Naive B cell (primary cell): ENCODE measurements around the gene PUS3. TPM values are rescaled to one million over a fixed set of nuclear protein-coding genes. Genes with fewer than 3 reads are reported as not detected.
A peak's percentile ranks its signal among the peaks of the same experiment; 100 is the strongest.

Experiments used
- ATAC-seq, 2 donors: fragments of 150-1000 bp; cut with Tn5 transposase; 2 replicates each; pipeline ENCODE4 v1.10.0; 2021; ENCODE audit warnings: low read depth in 2 of 2, mild to moderate bottlenecking in 2 of 2, moderate library complexity in 2 of 2
- DNase-seq: peaks from one replicate; pipeline ENCODE4 v3.0.0; 2022
- H3K27ac Mint-ChIP-seq, 6 donors: one replicate each; pipeline ENCODE4 v1.8.0; 2020 to 2022; ENCODE audit warnings: mild to moderate bottlenecking in 6 of 6, mixed read lengths in 6 of 6, moderate library complexity in 5 of 6, inconsistent platforms in 2 of 6
- H3K27me3 Mint-ChIP-seq, 3 donors: one replicate each; pipeline ENCODE4 v1.8.0; 2021 to 2022; ENCODE audit warnings: mixed read lengths in 3 of 3, mild to moderate bottlenecking in 1 of 3
- H3K36me3 Mint-ChIP-seq, 2 donors: one replicate each; pipeline ENCODE4 v1.8.0; 2020 to 2022; ENCODE audit warnings: mixed read lengths in 2 of 2, inconsistent platforms in 1 of 2, mild to moderate bottlenecking in 1 of 2
- H3K4me1 Mint-ChIP-seq, 3 donors: one replicate each; pipeline ENCODE4 v1.8.0; 2020 to 2022; ENCODE audit warnings: mixed read lengths in 3 of 3, inconsistent platforms in 1 of 3, mild to moderate bottlenecking in 1 of 3, moderate library complexity in 1 of 3
- H3K4me3 Mint-ChIP-seq, 8 donors: one replicate each; pipeline ENCODE4 v1.8.0; 2020 to 2022; ENCODE audit warnings: mild to moderate bottlenecking in 8 of 8, mixed read lengths in 8 of 8, moderate library complexity in 8 of 8, inconsistent platforms in 2 of 8
- H3K9me3 Mint-ChIP-seq, 7 donors: one replicate each; pipeline ENCODE4 v1.8.0; 2020 to 2022; ENCODE audit warnings: mixed read lengths in 7 of 7, mild to moderate bottlenecking in 5 of 7, inconsistent platforms in 2 of 7, moderate library complexity in 1 of 7
- polyA plus RNA-seq, 6 donors: library from polyadenylated mRNA; unstranded; fragments of 300-500 nt; fragmentation: Illumina TruSeq; gene quantifications; one replicate each; pipeline ENCODE4 v1.2.3, GENCODE V29; 2021; ENCODE audit warnings: low read depth in 6 of 6

The PUS3 gene
- polyA plus RNA-seq, 6 donors from 2014 or later: 6.2 to 12.1 (median 7.9) TPM

DNA sequence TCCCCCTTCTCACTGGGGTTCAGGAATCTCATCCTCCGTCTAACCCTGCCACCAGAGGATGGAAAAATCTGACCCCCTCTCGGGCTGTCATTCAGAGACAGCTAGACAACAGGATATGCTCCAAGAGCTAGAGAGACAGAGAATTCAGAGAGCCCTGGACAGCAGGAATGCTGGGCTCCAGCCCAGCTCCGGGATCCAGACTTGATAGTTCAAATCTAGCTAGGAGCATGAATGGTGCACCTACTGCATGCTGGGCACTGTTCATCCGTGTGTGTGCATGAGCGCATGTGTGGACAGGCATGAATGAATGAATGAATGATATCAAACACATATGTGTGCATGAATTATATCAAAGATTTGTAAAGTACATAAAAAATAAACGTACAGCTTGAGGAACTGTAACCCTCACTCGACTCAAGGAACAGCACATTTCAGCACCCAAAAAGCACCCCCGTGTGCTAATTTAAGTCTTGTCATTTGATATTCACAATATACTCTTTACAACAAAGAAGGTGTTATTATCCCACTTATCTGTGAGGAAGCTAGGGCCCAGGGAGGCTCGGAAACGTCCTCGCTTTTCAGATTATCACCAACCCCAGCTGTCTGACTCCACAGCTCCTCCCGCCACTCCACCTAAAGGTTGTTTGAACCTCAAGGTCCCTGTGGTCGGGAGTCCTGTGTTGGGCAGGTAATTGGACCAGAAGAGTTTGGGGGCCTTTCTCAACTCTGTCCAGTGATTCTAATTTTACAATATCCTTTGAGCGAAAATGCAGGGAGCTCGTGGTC is 42.2 kb upstream of the PUS3 start:
- no peaks in the 10 kb centered on the region for H3K36me3 Mint-ChIP-seq
- no peak for ATAC-seq
- H3K4me3 Mint-ChIP-seq: no peak overlapping the region
- no peaks in the 10 kb centered on the region for H3K9me3 Mint-ChIP-seq
- peaks cover 0 to 24% (median 12%) of the 10 kb centered on the region in 3 donors for H3K27me3 Mint-ChIP-seq
- no peak overlapping the region for H3K27ac Mint-ChIP-seq
- H3K4me1 Mint-ChIP-seq: peaks cover 0 to 4% (median 0%) of the 10 kb centered on the region in 3 donors
- no peak for DNase-seq

DNA sequence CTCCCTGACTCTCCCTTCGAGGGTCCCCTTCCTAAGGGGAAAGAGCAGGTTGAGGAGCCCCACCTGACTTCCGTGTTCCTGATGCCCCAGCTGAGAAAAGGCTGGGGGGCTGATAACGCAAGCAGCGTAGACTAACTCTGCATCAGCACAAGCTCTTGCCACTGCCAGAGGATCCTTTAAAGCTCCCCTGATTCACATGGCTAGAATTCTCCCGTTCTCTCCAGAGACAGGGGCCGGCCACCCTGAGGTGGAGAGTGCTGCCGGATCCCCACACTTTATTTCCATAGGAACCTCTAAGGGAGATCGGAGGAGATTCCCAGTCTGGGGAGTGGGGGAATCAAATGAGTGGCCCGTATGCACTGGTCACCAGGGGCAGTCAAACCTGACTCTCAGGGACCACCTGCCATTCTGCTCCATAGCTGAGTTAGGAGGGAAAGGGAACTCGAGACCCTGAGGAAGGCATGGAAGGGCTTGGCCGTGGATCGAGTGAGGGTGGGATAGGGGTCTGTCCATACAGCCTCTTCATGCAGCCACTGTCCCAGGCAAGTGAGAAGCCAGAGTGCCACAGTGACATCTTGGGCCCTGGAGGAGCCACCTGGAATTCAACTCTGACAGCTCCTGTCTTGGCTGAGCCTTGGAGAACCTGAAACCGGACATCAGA is 41.5 kb upstream of the PUS3 start:
- Mint-ChIP-seq H3K27ac (no peak overlapping the region), H3K36me3 (no peaks in the 10 kb centered on the region), H3K4me3 (no peak overlapping the region), H3K4me1 (peaks cover 0 to 4% (median 0%) of the 10 kb centered on the region in 3 donors), H3K27me3 (peaks cover 0 to 24% (median 12%) of the 10 kb centered on the region in 3 donors), H3K9me3 (no peaks in the 10 kb centered on the region)
- ATAC-seq: no peak
- DNase-seq: no peak

DNA sequence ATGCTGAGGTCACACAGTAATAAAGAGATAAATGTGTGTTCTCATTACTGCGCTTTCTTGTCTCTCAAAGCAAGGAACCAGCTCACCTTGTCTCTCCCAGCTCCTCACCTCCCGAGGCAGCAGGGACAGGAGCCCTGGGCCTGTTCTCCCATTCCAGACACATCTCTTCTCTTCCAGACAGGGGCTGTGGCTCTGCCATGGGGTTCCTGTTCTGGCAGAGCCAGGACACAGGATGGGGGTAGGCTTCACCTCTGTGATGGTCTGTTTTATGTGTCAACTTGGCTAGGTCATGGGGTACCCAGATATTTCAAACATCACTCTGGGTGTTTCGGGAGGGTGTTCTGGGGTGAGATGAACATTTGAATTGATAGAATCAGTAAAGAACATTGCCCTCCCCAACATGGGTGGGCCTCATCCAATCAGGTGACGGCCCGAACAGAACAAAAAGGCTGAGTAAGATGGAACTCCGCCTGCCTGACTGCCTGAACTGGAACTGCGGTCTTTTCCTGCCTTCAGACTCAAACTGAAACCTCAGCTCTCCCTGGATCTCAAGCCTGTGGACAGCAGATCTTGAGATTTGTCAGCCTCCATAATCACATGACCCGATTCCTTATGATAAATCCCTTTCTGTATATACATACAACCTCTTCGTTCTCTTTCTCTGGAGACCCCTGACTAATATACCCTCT is 40.8 kb upstream of the PUS3 start:
- Mint-ChIP-seq H3K4me3 (no peak overlapping the region), H3K27ac (no peak overlapping the region), H3K9me3 (no peaks in the 10 kb centered on the region), H3K36me3 (no peaks in the 10 kb centered on the region), H3K4me1 (no peaks in the 10 kb centered on the region), H3K27me3 (peaks cover 0 to 28% (median 12%) of the 10 kb centered on the region in 3 donors)
- ATAC-seq: no peak
- no peak for DNase-seq

DNA sequence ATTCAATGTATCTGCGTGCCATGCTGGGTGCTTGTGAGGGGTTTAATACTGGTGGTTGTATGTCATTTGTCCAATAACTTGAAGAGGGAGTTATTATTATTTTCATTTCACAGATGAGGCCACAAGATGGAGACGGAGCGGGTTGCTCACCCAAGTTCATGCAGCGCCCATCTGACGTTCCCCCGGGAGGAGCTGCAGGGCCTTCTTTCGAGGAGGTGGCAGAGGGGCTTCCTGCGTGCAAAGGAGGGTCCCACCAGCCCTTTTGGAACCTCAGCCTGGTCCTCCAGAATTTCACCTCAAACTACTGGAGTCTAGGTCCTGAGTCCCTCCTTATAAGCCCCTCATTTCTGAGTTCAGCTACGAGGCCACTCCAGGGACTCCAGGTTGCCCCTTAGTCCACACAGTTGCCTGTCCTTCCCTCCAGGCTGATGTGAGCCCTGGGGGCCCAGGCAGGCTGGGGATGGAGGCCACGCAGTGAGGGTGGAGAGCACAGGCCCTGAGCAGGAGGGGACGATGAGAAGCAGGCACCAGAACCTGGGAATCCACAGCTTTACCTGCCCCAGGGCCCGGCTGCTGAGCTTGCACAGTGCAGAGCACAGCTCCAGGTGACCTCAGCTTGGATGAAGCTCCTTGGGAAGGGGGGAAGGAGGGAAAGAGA is 39.9 kb upstream of the PUS3 start:
- Mint-ChIP-seq H3K4me3 (no peak overlapping the region), H3K27ac (no peak overlapping the region), H3K4me1 (no peaks in the 10 kb centered on the region), H3K9me3 (no peaks in the 10 kb centered on the region), H3K27me3 (peaks cover 0 to 30% (median 12%) of the 10 kb centered on the region in 3 donors), H3K36me3 (no peaks in the 10 kb centered on the region)
- ATAC-seq (no peak), DNase-seq (no peak)

DNA sequence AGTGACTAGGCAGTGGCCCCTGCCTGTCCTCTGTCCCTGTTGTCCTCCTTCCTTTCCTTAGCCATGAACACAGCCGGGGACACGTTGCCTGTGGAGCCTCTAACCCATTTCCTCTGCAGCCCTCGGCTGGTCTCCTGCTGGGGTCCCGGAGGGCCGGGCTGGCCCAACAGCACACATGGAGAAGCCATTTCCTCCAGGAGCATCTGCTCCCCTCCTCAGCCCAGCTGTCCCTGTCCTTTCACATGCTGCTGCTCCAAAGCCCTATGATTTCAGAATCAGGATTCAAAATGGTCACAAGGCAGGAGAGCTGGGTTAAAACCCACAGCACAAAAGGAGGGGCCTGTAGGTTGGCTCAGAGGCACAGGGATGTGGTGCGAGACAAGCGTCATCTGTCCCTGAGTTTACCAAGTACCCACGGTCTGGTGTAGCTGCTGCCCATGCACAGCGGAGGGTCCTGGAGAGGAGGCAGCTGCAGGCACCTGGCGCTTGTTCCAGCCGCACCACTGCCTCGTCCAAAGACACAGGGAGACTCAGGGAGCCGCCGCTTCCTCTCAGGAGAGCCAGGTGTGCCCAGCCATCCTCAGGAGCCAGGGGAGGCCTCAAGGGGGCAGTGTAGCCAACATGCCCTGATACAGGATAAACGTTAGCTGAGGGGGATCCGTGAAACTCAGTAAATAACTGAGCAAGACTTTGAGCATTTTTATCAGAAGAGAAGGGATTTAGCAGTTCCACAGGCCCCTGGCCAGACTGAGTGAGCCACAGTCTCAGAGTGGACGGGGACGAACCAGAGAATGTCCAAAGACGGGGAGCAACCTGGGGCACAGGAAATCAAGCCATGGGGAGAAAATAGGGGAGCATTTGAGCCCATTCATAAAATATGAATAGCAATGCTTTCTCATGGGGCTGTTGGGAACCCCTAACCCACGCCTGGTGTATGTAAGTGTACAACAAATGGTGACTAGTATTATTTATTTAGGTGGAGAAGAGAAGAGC is 38.9 kb upstream of the PUS3 start:
- Mint-ChIP-seq H3K4me3 (no peak overlapping the region), H3K9me3 (no peaks in the 10 kb centered on the region), H3K27ac (no peak overlapping the region), H3K27me3 (peaks cover 0 to 30% (median 12%) of the 10 kb centered on the region in 3 donors), H3K4me1 (no peaks in the 10 kb centered on the region), H3K36me3 (no peaks in the 10 kb centered on the region)
- DNase-seq: no peak
- no peak for ATAC-seq

DNA sequence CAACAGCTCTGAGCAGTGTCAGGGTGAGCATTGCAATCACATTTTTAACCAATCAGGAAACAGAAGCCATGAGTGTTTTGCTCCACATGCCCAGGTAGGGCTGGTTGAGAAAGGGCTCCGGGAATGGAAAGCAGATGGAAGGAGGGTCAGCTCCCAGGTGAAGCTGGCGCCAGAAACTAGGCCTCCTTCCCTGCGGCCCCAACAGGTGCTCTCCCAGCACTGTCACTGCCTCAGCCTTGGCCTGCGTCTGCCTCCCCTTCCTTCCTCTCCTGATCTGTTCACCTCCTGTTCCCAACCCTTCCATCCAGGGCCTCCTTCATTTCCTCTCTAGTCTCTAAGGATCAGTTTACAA is 38.2 kb upstream of the PUS3 start:
- ATAC-seq (no peak), DNase-seq (no peak)
- Mint-ChIP-seq H3K9me3 (no peaks in the 10 kb centered on the region), H3K36me3 (no peaks in the 10 kb centered on the region), H3K27ac (peak overlapping the region in 1 of 6 donors; percentile 46), H3K4me1 (no peaks in the 10 kb centered on the region), H3K4me3 (no peak overlapping the region), H3K27me3 (peaks cover 0 to 30% (median 12%) of the 10 kb centered on the region in 3 donors)

DNA sequence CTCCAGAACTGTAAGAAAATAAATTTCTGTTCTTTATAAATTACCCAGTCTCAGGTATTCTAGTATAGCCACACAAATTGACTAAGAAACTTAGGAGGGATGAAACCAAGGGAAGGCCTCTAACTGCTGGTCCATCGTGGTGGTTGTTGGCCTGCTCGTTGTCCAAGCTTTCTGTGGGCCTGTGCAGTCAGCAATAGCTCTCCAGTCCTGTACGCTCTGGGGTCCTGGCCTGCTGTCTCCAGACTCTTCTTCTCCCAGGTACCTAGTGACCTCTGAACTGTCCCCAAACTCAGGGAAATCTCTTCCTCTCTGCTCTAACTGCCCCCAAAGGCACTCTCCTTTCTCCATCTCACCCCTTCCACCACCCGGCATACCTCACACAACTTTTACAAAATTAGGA is 37.1 kb upstream of the PUS3 start:
- DNase-seq (no peak), ATAC-seq (no peak)
- Mint-ChIP-seq H3K4me1 (no peaks in the 10 kb centered on the region), H3K27me3 (peaks cover 0 to 30% (median 15%) of the 10 kb centered on the region in 3 donors), H3K4me3 (no peak overlapping the region), H3K9me3 (no peaks in the 10 kb centered on the region), H3K36me3 (no peaks in the 10 kb centered on the region), H3K27ac (no peak overlapping the region)

DNA sequence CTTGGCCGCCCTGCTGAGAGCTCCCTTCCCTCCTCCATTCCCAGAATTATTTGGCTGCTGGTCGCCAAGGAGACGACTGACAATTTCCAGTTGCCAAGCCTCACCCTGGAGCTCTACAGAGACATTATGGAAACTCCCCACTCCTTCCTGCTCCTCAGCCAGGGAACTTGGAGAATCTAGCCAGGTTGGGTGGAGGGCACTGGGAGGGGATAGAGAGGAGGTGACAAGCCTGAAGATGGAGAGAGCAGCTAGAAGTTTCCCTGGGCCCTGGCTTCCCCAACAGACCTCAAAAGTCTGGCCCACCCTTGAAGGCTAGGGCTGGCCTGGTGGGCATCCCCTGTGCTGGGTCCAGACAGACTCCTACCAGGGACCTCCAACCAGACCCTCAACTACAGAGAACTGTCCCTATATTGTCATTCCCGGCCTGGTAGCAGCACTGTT is 36.1 kb upstream of the PUS3 start:
- no peaks in the 10 kb centered on the region for H3K36me3 Mint-ChIP-seq
- ATAC-seq (no peak), DNase-seq (no peak)
- H3K9me3 Mint-ChIP-seq: no peaks in the 10 kb centered on the region
- no peak overlapping the region for H3K4me3 Mint-ChIP-seq
- H3K27me3 Mint-ChIP-seq: peaks cover 0 to 23% (median 12%) of the 10 kb centered on the region in 3 donors
- H3K4me1 Mint-ChIP-seq: no peaks in the 10 kb centered on the region
- no peak overlapping the region for H3K27ac Mint-ChIP-seq

DNA sequence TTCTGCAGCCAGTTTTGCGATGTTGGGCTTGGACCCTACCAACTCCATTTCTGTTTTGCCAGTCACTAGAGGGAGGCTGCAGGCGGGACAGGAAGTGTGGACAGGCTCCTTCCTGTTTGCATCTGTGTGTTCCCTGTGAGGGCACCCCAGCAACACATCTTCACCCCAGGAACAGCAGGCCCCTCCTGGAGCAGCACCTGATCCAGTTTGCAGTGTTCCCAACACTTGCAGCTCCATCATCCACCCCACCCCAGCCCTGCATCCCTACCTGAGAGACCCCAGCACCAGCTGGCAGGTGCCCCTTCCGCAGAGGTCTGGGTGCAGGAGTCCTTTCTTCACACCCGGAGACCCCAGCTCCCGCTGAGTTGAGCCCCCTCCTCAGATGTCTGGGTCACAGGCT is 35.4 kb upstream of the PUS3 start:
- Mint-ChIP-seq H3K27me3 (peaks cover 0 to 20% (median 8%) of the 10 kb centered on the region in 3 donors), H3K9me3 (no peaks in the 10 kb centered on the region), H3K36me3 (no peaks in the 10 kb centered on the region), H3K4me1 (no peaks in the 10 kb centered on the region), H3K4me3 (no peak overlapping the region), H3K27ac (no peak overlapping the region)
- ATAC-seq (no peak), DNase-seq (no peak)

DNA sequence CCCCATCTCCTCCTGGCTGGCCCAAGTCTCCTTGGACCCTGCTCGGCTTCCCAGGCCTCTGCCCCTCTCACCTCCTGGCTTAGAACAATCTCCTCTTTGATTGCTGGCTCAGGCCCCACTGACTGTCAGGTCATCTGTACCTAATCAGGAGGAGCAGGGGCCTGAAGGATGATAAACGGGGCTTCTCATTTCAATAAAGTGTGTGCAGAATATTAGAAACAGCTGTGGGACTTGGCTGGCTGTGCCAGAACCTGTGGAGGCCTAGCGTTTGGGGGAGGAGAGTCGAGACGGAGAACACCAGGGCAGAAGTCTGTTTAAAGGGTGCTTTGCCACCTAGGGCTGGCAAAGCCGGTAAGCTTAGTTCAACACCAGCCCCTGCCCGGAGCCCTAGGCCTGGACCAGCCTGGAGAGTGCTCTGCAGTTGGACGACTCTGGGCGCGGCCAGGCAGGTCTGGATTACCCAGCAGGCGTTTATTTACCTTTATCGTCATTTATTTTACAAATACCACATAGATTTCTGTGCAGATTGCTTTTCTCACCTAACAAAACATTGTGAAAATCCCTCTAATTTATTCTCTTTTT is 32.7 kb upstream of the PUS3 start:
- Mint-ChIP-seq H3K4me3 (no peak overlapping the region), H3K36me3 (no peaks in the 10 kb centered on the region), H3K4me1 (no peaks in the 10 kb centered on the region), H3K27ac (no peak overlapping the region), H3K27me3 (peaks cover 8 to 18% (median 14%) of the 10 kb centered on the region in 3 donors), H3K9me3 (no peaks in the 10 kb centered on the region)
- ATAC-seq: no peak
- DNase-seq: no peak

DNA sequence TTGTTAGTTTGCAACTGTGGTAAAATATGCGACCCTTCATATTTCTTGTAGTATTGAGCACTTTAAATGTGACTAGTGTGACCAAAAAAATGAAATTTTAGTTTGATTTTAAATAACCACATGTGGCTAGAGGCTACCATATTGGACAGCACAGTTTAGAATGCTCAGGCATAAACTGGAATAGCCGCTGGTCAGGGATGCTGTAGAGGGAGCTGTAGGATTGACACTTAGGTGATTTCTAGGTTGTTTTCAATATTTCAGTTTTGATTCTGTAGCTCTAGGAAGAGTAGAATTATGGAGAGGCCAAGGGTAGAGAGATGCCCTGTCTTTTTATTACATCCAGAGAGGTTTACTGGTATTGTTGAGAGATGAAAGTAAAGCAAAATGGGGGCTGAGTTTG is 32.0 kb upstream of the PUS3 start:
- DNase-seq (no peak), ATAC-seq (no peak)
- H3K27ac Mint-ChIP-seq: no peak overlapping the region
- no peaks in the 10 kb centered on the region for H3K9me3 Mint-ChIP-seq
- H3K4me1 Mint-ChIP-seq: no peaks in the 10 kb centered on the region
- no peaks in the 10 kb centered on the region for H3K36me3 Mint-ChIP-seq
- no peak overlapping the region for H3K4me3 Mint-ChIP-seq
- peaks cover 8 to 25% (median 17%) of the 10 kb centered on the region in 3 donors for H3K27me3 Mint-ChIP-seq

DNA sequence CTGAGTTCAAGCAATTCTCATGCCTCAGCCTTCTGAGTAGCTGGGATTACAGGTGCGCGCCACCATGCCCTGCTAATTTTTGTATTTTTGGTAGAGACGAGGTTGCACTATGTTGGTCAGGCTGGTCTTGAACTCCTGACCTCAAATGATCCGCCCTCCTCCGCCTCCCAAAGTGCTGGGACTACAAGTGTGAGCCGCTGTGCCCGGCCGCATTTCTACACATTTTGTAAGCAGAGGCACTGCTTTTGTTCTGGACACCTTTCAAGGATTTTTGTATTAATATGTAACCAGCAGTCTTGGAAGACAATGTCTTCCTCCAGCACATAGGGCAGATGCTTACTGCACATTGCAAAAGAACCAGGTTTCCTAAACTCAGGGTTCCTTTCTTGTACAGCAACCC is 31.5 kb upstream of the PUS3 start:
- peaks cover 8 to 31% (median 23%) of the 10 kb centered on the region in 3 donors for H3K27me3 Mint-ChIP-seq
- no peaks in the 10 kb centered on the region for H3K36me3 Mint-ChIP-seq

More for the DNA sequence above, 31.5 kb upstream of the PUS3 start:
- no peaks in the 10 kb centered on the region for H3K9me3 Mint-ChIP-seq
- ATAC-seq (no peak), DNase-seq (no peak)
- H3K4me3 Mint-ChIP-seq: peak overlapping the region in 1 of 8 donors; percentile 7
- no peak overlapping the region for H3K27ac Mint-ChIP-seq
- H3K4me1 Mint-ChIP-seq: no peaks in the 10 kb centered on the region
